BLaER1 (cell line): Measurements from ENCODE around the gene TOPORS.
"Not testable (repeated sequence)": the region's sequence is repeated elsewhere in the genome, so short reads cannot be mapped to it uniquely, and the experiment has no call there.

Experiments used
- H3K27ac ChIP-seq: shearing (Covaris generic); formaldehyde crosslinking; 2 replicates; pipeline ENCODE4 v1.8.1; 2022
- H3K27me3 ChIP-seq: shearing (Covaris generic); formaldehyde crosslinking; 2 replicates; pipeline ENCODE4 v1.8.1; 2022
- H3K36me3 ChIP-seq: shearing (Covaris generic); formaldehyde crosslinking; 2 replicates; pipeline ENCODE4 v1.8.1; 2022
- H3K4me1 ChIP-seq: shearing (Covaris generic); formaldehyde crosslinking; 2 replicates; pipeline ENCODE4 v1.8.1; 2022
- H3K4me2 ChIP-seq: shearing (Covaris generic); formaldehyde crosslinking; 2 replicates; pipeline ENCODE4 v1.8.1; 2022
- H3K4me3 ChIP-seq: shearing (Covaris generic); formaldehyde crosslinking; 2 replicates; pipeline ENCODE4 v1.8.1; 2022
- H3K9ac ChIP-seq: shearing (Covaris generic); formaldehyde crosslinking; 2 replicates; pipeline ENCODE4 v1.8.1; 2022
- H3K9me3 ChIP-seq: shearing (Covaris generic); formaldehyde crosslinking; 2 replicates; pipeline ENCODE4 v1.8.1; 2022
- H4K20me1 ChIP-seq: shearing (Covaris generic); formaldehyde crosslinking; 2 replicates; pipeline ENCODE4 v1.8.1; 2022
- Cebpa-rat ChIP-seq: shearing (Covaris generic); IDR thresholded peaks from 2 replicates; pipeline ENCODE4 v1.8.1; 2022

Gene TOPORS

GRCh38 chr9:32570262-32570661, 17.9 kb upstream of the TOPORS start:
- peaks cover 23% of the 10 kb centered on the region for H3K4me1 ChIP-seq
- no peak overlapping the region for H3K27ac ChIP-seq
- peaks cover 50% of the 10 kb centered on the region for H4K20me1 ChIP-seq
- no peak overlapping the region for H3K9ac ChIP-seq
- TF ChIP-seq Cebpa-rat, result no peak
- peaks cover 46% of the 10 kb centered on the region for H3K36me3 ChIP-seq
- H3K4me3 ChIP-seq, result no peak overlapping the region
- no peak overlapping the region for H3K4me2 ChIP-seq
- H3K9me3 ChIP-seq, result no peaks in the 10 kb centered on the region
- H3K27me3 ChIP-seq, result no peaks in the 10 kb centered on the region

- no peaks in the 10 kb centered on the region for H3K27me3 ChIP-seq
Measured at GRCh38 chr9:32566770-32567169, 14.4 kb upstream of the TOPORS start.

DNA sequence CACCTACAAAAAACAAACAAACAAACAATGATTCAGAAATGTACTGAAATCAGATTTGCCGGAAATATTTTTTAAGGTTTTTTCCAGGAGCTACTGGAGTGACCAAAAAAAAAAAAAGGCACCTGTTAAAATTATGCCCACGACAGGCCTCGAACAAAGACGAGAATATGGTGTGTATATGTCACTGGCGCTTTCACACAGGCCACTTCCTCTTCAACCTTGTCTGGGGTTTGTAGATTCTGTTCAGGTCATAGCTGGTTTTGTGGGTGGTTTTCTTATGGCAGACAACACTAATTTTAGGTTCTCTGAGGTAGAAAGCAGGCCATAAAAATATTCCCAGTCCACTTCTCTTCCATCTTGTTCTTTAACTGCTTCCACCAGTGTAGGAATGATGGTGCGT, 13.6 kb upstream of the TOPORS start:
- Histone ChIP-seq H3K4me2 (no peak overlapping the region), H3K36me3 (peaks cover 61% of the 10 kb centered on the region), H3K9ac (no peak overlapping the region), H4K20me1 (peaks cover 69% of the 10 kb centered on the region), H3K4me1 (peaks cover 3% of the 10 kb centered on the region), H3K9me3 (no peaks in the 10 kb centered on the region), H3K4me3 (no peak overlapping the region), H3K27me3 (no peaks in the 10 kb centered on the region), H3K27ac (no peak overlapping the region)
- no peak for TF ChIP-seq Cebpa-rat

More at GRCh38 chr9:32566770-32567169, 14.4 kb upstream of the TOPORS start:
- no peak overlapping the region for H3K9ac ChIP-seq
- H3K4me3 ChIP-seq, result no peak overlapping the region
- no peaks in the 10 kb centered on the region for H3K9me3 ChIP-seq
- no peak for TF ChIP-seq Cebpa-rat
- peaks cover 66% of the 10 kb centered on the region for H4K20me1 ChIP-seq
- H3K36me3 ChIP-seq, result peaks cover 54% of the 10 kb centered on the region
- peaks cover 11% of the 10 kb centered on the region for H3K4me1 ChIP-seq
- H3K4me2 ChIP-seq, result no peak overlapping the region
- no peak overlapping the region for H3K27ac ChIP-seq

GRCh38 chr9:32558408-32558934, 6.1 kb upstream of the TOPORS start:
- H3K27ac ChIP-seq, result no peak overlapping the region
- peaks cover 29% of the 10 kb centered on the region for H4K20me1 ChIP-seq
- no peak overlapping the region for H3K9ac ChIP-seq
- no peaks in the 10 kb centered on the region for H3K9me3 ChIP-seq
- peaks cover 12% of the 10 kb centered on the region for H3K4me1 ChIP-seq
- no peak overlapping the region for H3K4me3 ChIP-seq
- H3K36me3 ChIP-seq, result peaks cover 19% of the 10 kb centered on the region; the same call in 1 of the 2 replicates
- H3K4me2 ChIP-seq, result no peak overlapping the region
- no peak for TF ChIP-seq Cebpa-rat
- no peaks in the 10 kb centered on the region for H3K27me3 ChIP-seq

- TF ChIP-seq Cebpa-rat, result no peak
- H3K4me2 ChIP-seq, result peak overlapping the region; percentile 81
- H3K4me3 ChIP-seq, result no peak overlapping the region
- H4K20me1 ChIP-seq, result peaks cover 27% of the 10 kb centered on the region
- H3K27me3 ChIP-seq, result no peaks in the 10 kb centered on the region
- H3K36me3 ChIP-seq, result peaks cover 12% of the 10 kb centered on the region; the same call in 1 of the 2 replicates
- no peak overlapping the region for H3K27ac ChIP-seq
- no peaks in the 10 kb centered on the region for H3K9me3 ChIP-seq
- H3K9ac ChIP-seq, result no peak overlapping the region
- H3K4me1 ChIP-seq, result peaks cover 24% of the 10 kb centered on the region
Measured at GRCh38 chr9:32554591-32554990, 2.2 kb upstream of the TOPORS start.

DNA sequence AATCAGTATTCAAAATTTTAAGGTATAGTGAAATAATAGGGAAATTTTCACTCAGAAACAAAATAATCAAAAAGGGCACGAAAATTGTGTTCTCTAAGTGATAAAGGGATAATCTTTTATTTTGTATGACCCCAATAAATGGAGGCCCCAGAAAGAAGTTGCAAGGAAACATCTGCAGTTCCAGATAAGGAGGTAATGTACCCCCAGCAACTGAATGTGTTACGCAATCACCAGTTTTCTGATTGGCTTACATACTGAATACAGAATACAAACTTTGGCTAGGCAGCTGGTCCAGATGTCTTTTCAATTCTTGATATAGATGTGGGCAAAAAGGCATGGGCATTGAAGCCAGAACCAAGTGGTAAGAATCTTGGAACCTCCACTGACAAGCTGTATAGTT, 1.7 kb upstream of the TOPORS start:
- H3K4me3 ChIP-seq, result no peak overlapping the region
- TF ChIP-seq Cebpa-rat, result peak; percentile 94
- no peak overlapping the region for H3K9ac ChIP-seq
- H3K9me3 ChIP-seq, result no peaks in the 10 kb centered on the region
- H4K20me1 ChIP-seq, result peaks cover 32% of the 10 kb centered on the region
- peaks cover 29% of the 10 kb centered on the region for H3K4me1 ChIP-seq
- H3K27me3 ChIP-seq, result no peaks in the 10 kb centered on the region
- peak overlapping the region; percentile 81 for H3K4me2 ChIP-seq
- no peak overlapping the region for H3K27ac ChIP-seq
- peaks cover 16% of the 10 kb centered on the region; the same call in 1 of the 2 replicates for H3K36me3 ChIP-seq

GRCh38 chr9:32551276-32552051, 922 bp downstream of the TOPORS start:
- no peaks in the 10 kb centered on the region for H3K9me3 ChIP-seq
- peak overlapping the region; percentile 95 for H3K4me3 ChIP-seq
- peaks cover 28% of the 10 kb centered on the region for H3K36me3 ChIP-seq
- peak overlapping the region; percentile 94 for H3K9ac ChIP-seq
- TF ChIP-seq Cebpa-rat, result no peak
- no peaks in the 10 kb centered on the region for H3K27me3 ChIP-seq
- H4K20me1 ChIP-seq, result peaks cover 59% of the 10 kb centered on the region
- peak overlapping the region; percentile 81 for H3K4me2 ChIP-seq
- H3K4me1 ChIP-seq, result peaks cover 36% of the 10 kb centered on the region
- H3K27ac ChIP-seq, result peak overlapping the region; percentile 88

- Histone ChIP-seq H4K20me1 (peaks cover 62% of the 10 kb centered on the region), H3K4me2 (peak overlapping the region; percentile 81), H3K4me1 (peaks cover 36% of the 10 kb centered on the region), H3K9me3 (no peaks in the 10 kb centered on the region), H3K9ac (peak overlapping the region; percentile 94), H3K4me3 (peak overlapping the region; percentile 95), H3K27ac (peak overlapping the region; percentile 90), H3K27me3 (no peaks in the 10 kb centered on the region), H3K36me3 (peaks cover 28% of the 10 kb centered on the region)
- TF ChIP-seq Cebpa-rat, result no peak
Measured at GRCh38 chr9:32550562-32551275, 1.7 kb downstream of the TOPORS start.

- H3K27me3 ChIP-seq, result no peaks in the 10 kb centered on the region
Measured at GRCh38 chr9:32550150-32550561, 2.2 kb downstream of the TOPORS start.

DNA sequence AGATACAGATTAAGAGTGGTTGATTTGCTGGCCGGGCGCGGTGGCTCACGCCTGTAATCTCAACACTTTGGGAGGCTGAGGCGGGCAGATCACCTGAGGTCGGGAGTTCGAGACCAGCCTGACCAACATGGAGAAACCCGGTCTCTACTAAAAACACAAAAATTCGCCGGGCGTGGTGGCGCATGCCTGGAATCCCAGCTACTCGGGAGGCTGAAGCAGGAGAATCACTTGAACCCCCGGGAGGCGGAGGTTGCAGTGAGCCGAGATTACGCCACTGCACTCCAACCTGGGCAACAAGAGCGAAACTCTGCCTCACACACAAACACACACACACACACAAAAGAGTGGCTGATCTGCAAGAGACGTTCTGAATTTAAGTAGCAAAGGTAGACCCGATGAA, 4.2 kb downstream of the TOPORS start:
- Histone ChIP-seq H3K4me1 (peaks cover 21% of the 10 kb centered on the region), H3K36me3 (peaks cover 40% of the 10 kb centered on the region), H4K20me1 (peaks cover 75% of the 10 kb centered on the region)
- not testable (repeated sequence) for H3K9me3 ChIP-seq, H3K4me2 ChIP-seq, H3K9ac ChIP-seq, H3K4me3 ChIP-seq, H3K27ac ChIP-seq, H3K27me3 ChIP-seq

More at GRCh38 chr9:32550150-32550561, 2.2 kb downstream of the TOPORS start:
- H3K27ac ChIP-seq, result peak overlapping the region; percentile 90
- H3K9ac ChIP-seq, result peak overlapping the region; percentile 94
- H3K36me3 ChIP-seq, result peaks cover 25% of the 10 kb centered on the region
- peaks cover 63% of the 10 kb centered on the region for H4K20me1 ChIP-seq
- H3K4me1 ChIP-seq, result peaks cover 36% of the 10 kb centered on the region
- peak overlapping the region; percentile 76 for H3K4me2 ChIP-seq
- H3K4me3 ChIP-seq, result peak overlapping the region; percentile 95
- H3K9me3 ChIP-seq, result no peaks in the 10 kb centered on the region
- TF ChIP-seq Cebpa-rat, result no peak
